ENCODE results near the gene CAPN10.

CAPN10 gene

GRCh38 chr2:240564561-240565332 is 21.8 kb upstream of the CAPN10 start:
- no peak for DNase-seq

- DNase-seq, result no peak
These were observed 21.0 kb upstream of the CAPN10 start for GRCh38 chr2:240565333-240566202.

DNA sequence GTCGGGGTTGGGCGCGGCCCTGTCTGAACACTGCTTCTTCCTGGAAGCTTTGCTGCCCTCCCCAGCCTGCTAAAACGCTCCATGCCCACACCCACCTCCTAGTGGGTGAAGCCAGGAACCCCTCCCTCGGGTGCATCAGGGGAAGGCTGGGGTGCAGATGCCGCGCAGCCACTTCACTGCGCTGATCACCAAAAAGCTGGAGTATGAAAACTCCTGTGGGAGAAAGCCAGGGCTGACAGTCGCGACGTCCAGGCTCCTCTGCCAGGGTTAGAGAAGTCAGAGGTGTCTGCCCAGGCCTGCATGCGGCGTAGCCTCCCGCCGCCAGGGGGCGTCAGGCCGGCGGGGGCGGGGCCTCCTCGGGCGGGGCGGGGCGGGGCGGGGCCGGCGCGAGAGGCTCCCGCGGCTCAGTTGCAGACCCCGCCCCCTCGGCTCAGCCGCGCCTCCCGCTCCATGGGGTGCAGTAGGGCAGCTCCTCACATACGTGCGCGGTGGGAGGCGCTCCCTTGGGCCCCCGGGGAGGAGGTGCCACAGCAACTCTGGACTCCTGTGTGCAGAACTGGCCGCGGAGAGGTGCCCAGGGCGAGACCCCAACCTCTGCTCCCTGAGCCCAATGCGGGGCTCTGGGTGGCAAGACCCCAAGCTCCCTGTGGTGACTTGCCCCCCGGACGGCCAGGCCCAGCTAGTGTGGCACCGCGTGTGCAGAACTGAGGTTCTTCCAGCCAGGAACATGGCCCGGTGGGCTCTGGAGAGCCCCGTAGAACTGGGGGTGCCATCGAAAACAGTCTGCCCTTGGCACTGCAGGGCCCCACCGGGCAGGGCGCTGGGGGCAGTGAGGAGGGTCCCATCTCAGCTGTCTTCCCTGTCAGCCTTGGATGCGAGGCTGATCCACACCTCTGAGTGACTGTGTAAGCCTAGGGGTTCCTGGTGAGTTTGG is 20.1 kb upstream of the CAPN10 start:
- peak; percentile 63 to 81 for DNase-seq

GRCh38 chr2:240567137-240567871 is 19.2 kb upstream of the CAPN10 start:
- no peak for DNase-seq

GRCh38 chr2:240567872-240568677 is 18.5 kb upstream of the CAPN10 start, which contains the start of gene RNPEPL1:
Gene RNPEPL1, plus strand, starts transcription at chr2:240568484. Its CDS starts 103 bp downstream, at chr2:240568587.
- DNase-seq, result peak in 1 of 2 experiments; percentile 45

DNA sequence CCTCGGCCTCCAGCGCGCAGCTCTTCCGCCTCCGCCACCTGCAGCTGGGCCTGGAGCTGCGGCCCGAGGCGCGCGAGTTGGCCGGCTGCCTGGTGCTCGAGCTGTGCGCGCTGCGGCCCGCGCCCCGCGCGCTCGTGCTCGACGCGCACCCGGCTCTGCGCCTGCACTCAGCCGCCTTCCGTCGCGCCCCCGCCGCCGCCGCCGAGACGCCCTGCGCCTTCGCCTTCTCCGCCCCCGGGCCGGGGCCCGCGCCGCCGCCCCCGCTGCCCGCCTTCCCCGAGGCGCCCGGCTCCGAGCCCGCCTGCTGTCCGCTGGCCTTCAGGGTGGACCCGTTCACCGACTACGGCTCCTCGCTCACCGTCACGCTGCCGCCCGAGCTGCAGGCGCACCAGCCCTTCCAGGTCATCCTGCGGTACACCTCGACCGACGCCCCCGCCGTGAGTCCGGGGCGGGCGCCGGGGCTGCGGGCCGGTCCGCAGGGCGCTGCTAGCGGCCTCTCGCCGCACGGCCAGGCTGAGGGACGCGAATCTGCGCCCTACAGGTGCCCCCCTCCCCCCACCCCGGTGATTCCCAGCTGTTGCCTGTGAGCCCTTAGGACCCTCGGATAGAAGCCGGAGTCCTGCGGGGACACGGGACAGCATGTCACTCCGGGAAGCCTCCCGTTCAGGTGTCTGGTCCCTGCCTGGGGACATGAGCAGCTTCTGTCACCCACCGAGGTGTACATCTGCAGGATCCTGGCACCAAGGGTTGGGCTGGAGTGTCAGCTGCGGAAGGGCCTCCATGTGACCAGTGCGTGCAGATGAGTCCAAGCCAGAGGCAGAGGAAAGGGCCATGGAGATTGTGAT is 17.6 kb upstream of the CAPN10 start:
- DNase-seq, result no peak

- DNase-seq, result no peak
These were observed 17.0 kb upstream of the CAPN10 start for GRCh38 chr2:240569523-240569997.

GRCh38 chr2:240569998-240570530 is 16.5 kb upstream of the CAPN10 start:
- no peak for DNase-seq

- DNase-seq, result no peak
These were observed 15.8 kb upstream of the CAPN10 start for GRCh38 chr2:240570531-240571313.

GRCh38 chr2:240571314-240571973 is 15.1 kb upstream of the CAPN10 start:
- DNase-seq, result no peak

DNA sequence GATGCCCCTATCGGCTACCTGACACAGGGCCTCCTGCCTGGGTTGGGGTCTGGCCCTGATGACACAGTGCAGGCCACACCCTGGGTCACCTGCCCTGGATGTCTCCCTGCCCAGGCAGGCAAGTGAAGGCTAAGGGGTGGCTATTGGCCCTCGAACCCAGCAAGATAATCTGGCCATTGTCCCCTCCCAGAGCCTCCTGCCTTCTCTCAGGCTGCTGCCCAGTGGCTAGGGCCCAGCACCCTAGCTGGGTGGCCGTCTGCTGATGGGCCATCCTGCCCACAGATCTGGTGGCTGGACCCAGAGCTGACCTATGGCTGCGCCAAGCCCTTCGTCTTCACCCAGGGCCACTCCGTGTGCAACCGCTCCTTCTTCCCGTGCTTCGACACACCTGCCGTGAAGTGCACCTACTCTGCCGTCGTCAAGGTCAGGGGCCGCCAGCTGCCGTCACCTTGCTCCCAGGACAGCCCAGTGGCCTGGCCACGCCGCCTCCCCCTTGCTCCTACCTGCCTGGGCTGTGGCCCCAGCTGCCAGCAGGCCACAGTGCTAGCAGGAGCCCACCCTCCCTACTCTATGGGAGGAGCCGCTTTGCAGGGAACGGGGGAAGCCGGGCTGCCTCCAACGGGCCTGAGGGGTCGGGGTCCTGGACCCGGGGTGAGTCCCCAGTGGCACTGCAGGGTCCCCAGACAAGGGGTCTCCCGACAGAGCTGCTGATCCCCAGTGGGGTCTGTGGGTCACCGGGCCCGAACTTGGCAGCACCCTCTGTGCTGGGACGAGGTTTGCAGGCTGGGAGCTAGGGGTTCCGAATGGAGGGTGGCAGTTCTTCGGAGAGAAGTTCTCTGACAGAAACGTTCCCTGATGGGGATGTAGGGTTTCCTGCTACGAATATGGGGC is 14.1 kb upstream of the CAPN10 start:
- DNase-seq, result no peak

DNA sequence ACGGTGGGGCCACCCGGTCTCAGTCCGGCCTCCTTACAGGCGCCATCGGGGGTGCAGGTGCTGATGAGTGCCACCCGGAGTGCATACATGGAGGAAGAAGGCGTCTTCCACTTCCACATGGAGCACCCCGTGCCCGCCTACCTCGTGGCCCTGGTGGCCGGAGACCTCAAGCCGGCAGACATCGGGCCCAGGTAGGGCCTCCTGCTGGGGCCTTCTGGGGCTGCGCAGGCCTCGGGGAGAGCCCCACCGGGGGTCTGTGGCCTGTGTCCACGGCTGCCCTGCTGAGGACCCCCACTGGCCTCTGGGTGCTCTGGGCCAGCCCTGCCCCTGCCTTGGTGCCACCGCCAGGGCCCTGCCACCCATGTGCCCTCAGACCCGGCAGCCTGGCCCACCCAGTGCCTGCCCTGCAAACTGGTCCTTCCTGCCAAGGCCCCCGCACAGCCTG is 13.4 kb upstream of the CAPN10 start:
- no peak for DNase-seq

DNA sequence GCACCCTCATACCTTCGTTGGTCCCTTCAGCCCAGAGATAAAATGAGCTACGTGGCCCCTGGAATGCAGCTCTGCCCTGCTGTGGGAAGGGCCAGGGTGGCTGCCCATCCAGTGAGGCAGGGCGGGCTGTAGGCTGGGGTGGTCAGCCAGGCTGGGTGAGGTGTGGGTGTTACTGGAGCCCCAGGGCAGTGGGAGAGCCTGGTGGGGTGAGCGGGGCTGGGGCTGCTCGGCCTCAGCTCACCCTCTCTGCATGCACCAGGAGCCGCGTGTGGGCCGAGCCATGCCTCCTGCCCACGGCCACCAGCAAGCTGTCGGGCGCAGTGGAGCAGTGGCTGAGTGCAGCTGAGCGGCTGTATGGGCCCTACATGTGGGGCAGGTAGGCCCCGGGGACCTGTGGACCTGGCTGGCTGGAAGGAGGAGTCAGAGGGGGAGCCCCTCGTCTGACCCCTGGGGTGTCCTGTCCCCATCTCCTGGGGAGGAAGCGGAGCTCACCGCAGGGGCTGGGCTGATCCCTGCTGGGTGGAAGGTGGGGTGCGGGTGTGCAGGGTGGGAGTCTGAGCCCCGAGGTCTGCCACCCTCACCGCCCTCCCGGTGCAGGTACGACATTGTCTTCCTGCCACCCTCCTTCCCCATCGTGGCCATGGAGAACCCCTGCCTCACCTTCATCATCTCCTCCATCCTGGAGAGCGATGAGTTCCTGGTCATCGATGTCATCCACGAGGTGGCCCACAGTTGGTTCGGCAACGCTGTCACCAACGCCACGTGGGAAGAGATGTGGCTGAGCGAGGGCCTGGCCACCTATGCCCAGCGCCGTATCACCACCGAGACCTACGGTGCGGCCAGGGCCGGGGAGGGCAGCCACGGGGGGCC is 12.8 kb upstream of the CAPN10 start:
- no peak for DNase-seq

GRCh38 chr2:240574386-240575100 is 12.0 kb upstream of the CAPN10 start:
- no peak for DNase-seq

Data from NCI-H1930 (cell line).